ENCODE measurements around the gene PRPF4.
"Not testable (repeated sequence)": the region's sequence is repeated elsewhere in the genome, so short reads cannot be mapped to it uniquely, and the experiment has no call there.

Gene PRPF4

GRCh38 chr9:113275157-113276131 lies at the start of gene PRPF4, which contains the start of gene CDC26:
Gene PRPF4, plus strand, starts transcription at chr9:113275658. Its CDS starts 86 bp downstream, at chr9:113275744.
Gene CDC26, minus strand, starts transcription at chr9:113275572. Its CDS starts 3,065 bp downstream, at chr9:113272507.
- peak; percentile 92 for DNase-seq

GRCh38 chr9:113227436-113227835 lies 48.0 kb upstream of the PRPF4 start:
- DNase-seq, result no peak

- DNase-seq, result no peak
Measured at GRCh38 chr9:113228130-113228665, 47.3 kb upstream of the PRPF4 start.

DNA sequence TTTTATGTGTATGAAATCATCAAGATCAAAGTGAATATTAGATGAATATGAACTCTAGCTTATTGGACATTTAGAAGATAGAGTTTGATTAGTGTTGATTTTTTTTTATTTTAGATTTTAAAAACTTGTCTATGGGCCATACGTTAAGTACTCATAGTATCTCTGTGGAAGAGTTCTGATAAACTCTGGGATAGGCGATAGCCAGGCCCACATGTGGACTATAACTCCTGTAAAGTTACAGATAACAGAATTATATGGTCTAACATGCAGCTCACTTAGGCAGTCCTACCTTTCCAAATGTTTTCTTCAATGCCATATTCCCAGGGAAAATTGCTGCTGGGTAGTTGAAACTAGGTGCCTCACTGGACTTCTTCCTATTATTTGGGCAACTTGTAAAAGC lies 43.8 kb upstream of the PRPF4 start:
- DNase-seq, result no peak

DNA sequence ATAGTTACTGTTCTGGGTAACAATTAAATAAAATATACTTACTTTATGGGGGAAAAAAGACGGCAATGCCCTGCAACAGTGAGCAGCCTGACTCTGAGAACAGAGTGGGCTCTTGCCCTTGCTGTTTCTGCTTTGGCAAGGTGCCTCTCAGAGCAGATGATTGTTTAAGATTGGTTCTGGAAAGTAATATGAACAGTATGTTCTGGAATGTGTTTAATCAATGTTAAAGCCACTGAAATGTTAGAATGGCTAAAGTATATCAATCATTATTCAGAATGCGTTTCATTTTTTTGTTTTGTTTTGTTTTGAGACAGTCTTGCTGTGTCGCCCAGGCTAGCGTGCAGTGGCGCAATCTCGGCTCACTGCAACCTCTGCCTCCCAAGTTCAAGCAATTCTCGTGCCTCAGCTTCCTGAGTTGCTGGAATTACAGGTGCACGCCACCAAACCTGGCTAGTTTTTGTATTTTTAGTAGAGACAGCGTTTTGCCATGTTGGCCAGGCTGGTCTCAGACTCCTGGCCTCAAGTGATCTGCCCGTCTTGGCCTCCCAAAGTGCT lies 39.7 kb upstream of the PRPF4 start:
- DNase-seq, result not testable (repeated sequence)

GRCh38 chr9:113237026-113237425 lies 38.4 kb upstream of the PRPF4 start:
- DNase-seq, result no peak

DNA sequence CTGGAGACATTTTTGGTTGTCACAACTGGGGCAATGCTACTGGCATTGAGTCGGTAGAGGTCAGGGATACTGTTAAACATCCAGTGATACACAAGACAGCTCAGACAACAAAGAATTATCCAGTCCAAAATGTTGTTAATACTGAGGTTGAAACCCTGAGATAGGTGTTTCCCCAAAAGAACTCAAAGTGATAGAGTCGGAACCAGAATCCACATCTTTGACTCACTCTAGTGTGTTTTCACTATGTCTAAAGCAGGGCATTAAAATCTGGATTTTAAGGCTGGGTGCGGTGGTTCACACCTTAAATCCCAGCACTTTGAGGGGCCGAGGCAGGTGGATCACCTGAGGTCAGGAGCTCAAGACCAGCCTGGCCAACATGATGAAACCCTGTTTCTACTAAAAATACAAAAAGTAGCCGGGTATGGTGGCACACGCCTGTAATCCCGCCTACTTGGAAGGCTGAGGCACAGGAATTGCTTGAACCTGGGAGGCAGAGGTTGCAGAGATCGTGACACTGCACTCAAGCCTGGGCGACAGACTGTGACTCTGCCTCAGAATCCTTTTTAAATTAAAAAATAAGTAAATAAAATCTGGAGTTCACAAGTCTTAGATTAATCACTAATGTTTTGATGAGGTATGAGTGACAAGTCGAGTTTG lies 37.1 kb upstream of the PRPF4 start:
- DNase-seq, result no peak

DNA sequence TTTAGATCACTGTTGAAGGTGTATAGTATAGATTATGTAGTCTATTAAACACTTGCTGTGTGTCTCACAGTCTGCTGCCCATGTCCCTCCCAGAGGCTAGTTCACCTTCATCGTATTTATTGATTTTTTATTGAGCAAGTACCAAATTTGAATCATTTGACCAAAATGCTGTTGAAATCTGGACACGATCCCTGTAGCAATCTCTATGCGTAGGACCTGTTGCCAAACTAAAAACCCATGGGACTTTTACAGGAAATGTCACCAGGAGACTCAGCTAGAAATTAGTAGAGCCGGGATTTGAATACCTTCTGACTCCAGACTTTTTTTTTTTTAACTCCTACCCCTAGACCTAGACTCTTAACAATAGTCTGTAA lies 36.6 kb upstream of the PRPF4 start:
- DNase-seq, result no peak

GRCh38 chr9:113241161-113241560 lies 34.3 kb upstream of the PRPF4 start:
- DNase-seq, result no peak

GRCh38 chr9:113244556-113244955 lies 30.9 kb upstream of the PRPF4 start:
- DNase-seq, result no peak

DNA sequence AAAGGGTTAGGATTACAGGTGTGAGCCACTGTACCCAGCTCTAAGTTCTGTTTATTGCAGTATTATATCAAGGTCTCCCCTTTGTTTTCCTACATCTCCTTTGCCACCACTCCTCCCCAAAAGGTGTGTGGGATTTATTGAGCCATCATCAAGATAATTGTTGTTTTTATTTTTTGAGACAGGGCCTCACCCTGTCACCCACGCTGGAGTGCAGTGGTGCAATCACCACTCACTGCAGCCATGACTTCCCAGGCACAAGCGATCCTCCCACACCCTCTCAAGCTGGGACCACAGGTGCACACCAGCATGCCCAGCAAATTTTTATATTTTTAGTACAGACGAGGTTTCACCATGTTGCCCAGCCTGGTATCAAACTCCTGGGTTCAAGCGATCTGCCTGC lies 29.6 kb upstream of the PRPF4 start:
- DNase-seq, result no peak

GRCh38 chr9:113246928-113247327 lies 28.5 kb upstream of the PRPF4 start:
- no peak for DNase-seq

DNA sequence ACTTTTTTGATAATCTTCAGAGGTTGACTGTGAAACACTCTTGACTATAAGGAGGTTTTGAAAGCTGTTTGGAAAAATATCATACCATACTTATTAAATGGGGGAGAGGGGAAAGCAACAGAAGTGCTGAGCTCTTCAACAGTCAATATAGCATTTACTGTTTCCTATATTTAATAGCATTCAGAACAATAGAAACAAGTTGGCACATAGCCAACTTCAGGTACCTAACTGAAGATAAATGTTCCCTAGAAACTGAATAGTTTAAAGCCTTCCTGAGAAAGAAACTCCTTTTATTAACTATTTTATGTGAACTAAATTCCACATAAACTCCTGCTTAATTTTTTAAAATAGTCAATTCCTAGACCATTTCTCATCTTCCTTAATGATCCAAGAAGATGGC lies 27.8 kb upstream of the PRPF4 start:
- DNase-seq, result no peak

GRCh38 chr9:113249661-113250060 lies 25.8 kb upstream of the PRPF4 start:
- not testable (repeated sequence) for DNase-seq

GRCh38 chr9:113250807-113251206 lies 24.7 kb upstream of the PRPF4 start:
- DNase-seq, result no peak

DNA sequence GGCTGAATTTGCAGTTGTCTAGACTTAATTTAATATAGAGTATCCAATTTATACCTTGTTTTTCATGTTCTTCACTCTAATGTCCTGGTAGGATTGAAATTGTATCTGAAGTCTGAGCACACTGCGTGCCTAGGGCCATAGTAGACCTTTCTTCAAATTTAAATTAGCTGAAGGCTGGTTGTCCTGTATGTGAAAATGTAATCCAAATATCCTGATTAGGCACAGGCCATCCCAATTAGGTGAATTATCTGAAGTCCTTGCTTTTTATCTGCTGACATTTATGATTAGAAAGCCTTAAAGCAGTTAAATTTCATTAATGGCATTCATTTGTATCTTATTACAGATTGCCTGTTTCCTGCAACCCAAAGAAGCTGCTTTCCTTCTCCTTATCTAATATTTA lies 20.5 kb upstream of the PRPF4 start:
- no peak for DNase-seq

DNA sequence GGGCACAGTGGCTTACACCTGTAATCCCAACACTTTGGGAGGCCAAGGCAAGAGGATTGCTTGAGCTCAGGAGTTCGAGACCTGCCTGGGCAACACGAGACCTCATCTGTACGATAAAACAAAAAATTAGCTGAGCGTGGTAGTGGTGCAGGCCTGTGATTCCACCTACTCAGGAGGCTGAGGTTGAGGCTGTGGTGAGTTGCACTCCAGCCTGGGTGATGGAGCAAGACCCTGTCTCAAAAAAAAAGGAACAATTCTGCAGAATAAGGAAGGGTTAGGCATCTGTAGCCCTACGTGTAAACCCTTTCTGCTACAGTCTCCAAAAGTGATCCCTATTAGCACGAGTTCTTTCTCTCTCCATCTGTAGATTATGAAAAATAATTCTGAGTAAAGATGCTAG lies 20.0 kb upstream of the PRPF4 start:
- no peak for DNase-seq

DNA sequence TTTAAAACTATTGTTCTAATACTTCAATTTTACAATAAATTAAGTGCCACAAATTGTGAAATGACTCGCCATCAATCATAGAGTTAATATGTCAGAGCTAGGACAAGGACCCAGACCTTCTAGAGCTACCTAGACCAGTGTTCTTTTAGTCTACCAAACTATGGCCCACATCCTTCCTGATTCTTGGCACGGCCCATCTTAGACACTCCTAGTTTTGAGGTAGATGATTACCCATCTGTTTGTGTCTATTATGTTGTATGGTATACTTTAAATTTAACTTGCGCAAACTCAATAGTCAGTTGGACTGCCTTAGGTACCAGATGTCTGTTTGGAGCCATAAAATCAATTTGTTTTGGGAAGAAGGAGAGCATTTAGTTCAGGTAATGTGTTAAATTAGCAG lies 17.6 kb upstream of the PRPF4 start:
- no peak for DNase-seq

DNA sequence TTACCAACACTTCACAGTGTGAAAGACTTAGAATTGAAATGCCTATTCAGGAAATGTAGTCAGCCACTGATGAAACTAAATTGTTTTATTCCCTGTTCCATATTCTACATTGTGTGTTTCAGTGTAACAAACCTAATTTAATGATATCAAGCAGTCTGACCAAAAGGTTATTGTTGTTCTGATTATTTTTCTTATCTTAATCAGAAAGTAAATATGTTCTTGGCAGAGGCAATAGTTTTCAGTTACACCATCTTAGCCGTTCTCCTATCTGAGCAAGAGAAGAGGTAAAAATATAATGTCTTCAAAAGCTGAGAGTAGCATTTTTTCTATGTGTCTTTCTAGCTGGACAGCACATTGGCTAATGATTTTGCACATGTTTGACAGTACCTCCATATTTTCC lies 17.2 kb upstream of the PRPF4 start:
- no peak for DNase-seq

DNA sequence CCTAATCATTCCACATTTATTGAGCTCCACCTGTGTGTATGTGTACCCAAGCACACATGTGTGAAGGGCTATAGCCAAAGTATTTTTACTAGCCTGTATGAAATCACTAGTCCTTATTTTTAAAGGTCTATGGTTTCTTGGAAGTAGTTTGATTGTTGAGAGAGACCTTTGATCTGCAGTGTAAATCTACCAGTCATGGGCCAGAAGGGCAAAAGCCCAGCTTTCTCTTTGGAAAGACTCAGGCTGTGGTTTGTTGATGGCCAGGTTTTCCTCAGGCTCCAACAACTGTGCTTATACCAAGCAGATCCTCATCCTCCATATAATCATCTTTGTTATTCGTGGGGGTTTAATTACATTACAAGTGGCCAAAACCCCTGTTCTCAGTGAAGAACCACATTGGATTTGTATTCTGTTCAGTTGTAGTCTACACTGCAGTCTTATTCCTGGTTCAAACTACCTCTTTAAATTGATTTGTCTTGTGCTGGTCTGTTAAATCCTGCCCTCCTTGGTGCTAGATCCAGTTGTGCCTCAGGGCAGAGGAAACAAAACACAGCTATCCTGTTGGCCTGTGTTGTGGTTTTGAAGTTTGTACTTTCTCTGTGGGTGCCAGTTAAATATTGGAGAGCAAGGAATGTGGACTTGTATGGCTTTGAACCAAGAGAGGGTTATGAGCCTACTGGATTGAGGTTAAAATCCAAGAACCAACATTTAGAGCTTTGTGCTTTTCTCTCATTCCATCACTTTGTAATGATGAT lies 13.4 kb upstream of the PRPF4 start:
- DNase-seq, result no peak

- no peak for DNase-seq
Measured at GRCh38 chr9:113266174-113266573, 9.3 kb upstream of the PRPF4 start.

- DNase-seq, result no peak
Measured at GRCh38 chr9:113267911-113268566, 7.4 kb upstream of the PRPF4 start.
